GM18507 (cell line): ENCODE measurements around the gene QRFPR.
"Not testable (repeated sequence)": the region's sequence is repeated elsewhere in the genome, so short reads cannot be mapped to it uniquely, and the experiment has no call there.

Source experiments
- DNase-seq: peaks from one replicate; pipeline ENCODE4 v3.0.0; 2011; ENCODE audit warnings: low read depth; ENCODE audit not compliant: insufficient read length; ENCODE audit errors: extremely low spot score
- FAIRE-seq: peaks from 2 replicates; lab custom pipeline; 2011; peaks lifted over from hg19 to GRCh38; lab: Jason Lieb, UNC

Gene QRFPR

GRCh38 chr4:121380776-121381462 is at the start of gene QRFPR:
Gene QRFPR (minus strand): TSS chr4:121381018. CDS start chr4:121380647, 371 bp downstream.
- no peak for FAIRE-seq
- no peak for DNase-seq

DNA sequence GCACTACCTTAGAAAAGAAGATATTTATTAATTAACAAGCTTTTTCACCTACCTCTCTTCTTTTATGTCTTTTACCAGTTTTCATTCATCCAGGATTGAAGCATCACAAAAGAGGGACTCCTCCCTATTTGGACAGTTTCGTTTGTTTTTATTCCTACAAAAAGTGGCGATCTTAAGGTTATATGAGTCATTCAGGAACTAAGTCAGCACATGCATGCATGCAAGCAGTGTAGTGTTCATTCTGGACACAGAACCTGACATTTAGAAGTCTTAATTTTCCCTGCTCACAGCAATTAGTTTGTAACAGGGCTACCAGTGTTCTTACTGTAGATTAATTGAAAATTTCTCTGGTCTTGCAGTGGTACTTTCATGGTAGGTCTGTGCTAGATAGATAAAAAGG is 47.9 kb upstream of the QRFPR start:
- DNase-seq (no peak), FAIRE-seq (no peak)

GRCh38 chr4:121421594-121421993 is 40.8 kb upstream of the QRFPR start:
- FAIRE-seq (no peak), DNase-seq (no peak)

DNA sequence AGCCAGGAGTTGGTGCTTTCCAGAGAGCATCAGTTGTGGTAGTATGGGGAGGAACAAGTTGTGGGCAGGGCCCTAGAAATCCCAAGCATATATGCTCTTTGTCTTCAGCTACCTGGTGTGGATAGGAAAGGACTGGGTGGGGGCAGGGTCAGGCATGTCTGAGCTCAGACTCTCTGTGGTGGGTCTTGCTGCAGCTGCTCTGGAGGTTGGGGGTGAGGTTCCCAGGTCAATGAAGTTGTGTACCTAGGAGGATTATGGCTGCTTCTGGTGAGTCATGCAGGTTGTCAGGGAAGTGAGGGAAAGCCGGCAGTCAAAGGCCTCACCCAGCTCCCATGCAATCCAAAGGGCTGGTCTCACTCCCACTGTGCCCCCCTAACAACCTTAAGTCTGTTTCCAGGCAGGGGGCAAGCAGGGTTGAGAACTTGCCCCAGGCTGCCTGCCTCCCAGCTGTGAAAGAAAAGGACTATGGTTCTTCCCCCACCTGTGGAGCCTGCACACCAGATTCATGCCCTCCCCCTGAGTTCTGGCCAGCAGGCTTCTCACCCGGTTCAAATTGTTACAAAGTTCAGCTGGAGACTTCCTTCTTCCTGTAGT is 30.4 kb upstream of the QRFPR start:
- no peak for DNase-seq

GRCh38 chr4:121408567-121408966 is 27.7 kb upstream of the QRFPR start:
- DNase-seq, FAIRE-seq: not testable (repeated sequence)

More for the DNA sequence above, 30.4 kb upstream of the QRFPR start:
- FAIRE-seq: no peak

- FAIRE-seq (no peak), DNase-seq (no peak)
Measured at GRCh38 chr4:121400632-121401031, 19.8 kb upstream of the QRFPR start.

GRCh38 chr4:121397941-121398601 is 17.3 kb upstream of the QRFPR start:
- DNase-seq (no peak), FAIRE-seq (no peak)

- no peak for DNase-seq
- no peak for FAIRE-seq
Measured at GRCh38 chr4:121397434-121397833, 16.6 kb upstream of the QRFPR start.

- FAIRE-seq (no peak), DNase-seq (no peak)
Measured at GRCh38 chr4:121392426-121393086, 11.7 kb upstream of the QRFPR start.

DNA sequence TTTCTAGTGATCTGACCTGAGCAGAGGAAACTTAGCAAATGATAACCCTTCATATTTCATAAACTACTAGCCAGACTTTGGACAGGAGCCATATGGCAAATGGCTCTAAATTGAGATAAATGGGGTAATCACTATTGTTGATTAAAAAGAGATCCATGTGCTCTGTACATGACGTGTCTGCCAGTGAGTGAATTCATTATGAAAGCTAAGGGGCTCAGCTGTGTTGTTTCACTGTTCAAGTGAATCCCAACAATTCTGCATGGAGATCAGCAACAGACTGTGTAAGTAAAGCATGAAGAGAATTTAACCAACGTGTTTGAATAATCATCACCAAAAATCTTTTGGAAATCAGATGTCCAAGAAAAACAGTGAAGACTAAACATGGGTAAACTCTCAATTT is 9.5 kb upstream of the QRFPR start:
- FAIRE-seq (no peak), DNase-seq (no peak)

DNA sequence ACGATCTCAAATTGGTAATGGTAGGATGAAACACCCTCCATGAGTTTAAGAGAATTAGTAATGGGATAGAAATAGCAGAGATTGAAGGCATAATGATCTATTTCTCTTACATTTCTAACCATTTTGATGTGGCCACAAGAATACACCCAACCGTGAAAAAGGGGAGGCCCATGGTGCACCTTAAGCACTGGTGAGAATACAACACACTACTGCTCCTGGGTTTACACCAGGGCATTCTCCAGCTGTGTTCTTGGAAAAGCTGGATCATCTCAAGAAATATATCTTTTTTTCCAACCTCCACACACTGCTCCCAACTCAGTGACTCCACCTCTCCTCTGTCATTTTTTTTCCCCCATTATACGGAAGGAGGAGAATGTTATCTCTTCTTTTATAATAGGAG is 1.5 kb downstream of the QRFPR start:
- DNase-seq (no peak), FAIRE-seq (no peak)

DNA sequence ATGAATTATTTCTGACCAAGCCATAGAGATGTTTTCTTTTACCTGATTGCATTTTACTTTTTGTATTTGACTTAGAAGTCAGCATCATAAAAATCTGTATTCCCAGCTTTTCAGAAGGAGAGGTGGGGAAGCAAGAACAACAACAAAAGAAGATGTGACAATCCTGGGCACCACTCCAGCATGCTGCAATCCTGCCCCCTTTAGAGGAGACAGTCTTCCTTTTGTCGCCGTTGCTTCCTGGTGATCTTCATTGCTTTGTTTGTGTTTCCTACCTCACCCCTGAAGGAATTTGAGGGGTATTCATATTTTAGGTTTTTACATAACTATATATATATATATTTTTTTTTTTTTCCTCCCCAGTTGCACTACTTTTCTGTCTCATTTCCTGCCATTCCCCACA is 3.7 kb downstream of the QRFPR start:
- DNase-seq: no peak
- FAIRE-seq: no peak

DNA sequence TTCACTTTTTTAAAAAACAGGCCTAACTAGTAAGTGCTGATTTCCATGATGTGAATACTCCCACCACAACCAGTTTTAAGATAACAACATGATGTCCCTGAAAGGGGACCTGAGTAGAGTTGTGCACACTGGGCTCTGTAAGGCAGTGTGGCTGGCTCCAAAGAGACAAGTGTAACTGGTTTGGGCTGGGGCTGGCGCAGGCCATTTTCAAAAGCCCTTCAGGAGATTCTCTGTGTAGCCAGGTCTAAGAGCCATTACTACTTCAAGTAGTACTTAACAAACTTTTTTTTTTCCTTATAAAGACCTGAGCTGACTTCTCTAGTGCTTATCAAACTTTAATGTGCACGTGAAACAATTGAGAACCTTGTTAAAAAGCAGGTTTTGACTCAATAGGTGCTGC is 4.3 kb downstream of the QRFPR start:
- DNase-seq (no peak), FAIRE-seq (no peak)

GRCh38 chr4:121376097-121376496 is 4.7 kb downstream of the QRFPR start:
- no peak for FAIRE-seq
- DNase-seq: no peak

DNA sequence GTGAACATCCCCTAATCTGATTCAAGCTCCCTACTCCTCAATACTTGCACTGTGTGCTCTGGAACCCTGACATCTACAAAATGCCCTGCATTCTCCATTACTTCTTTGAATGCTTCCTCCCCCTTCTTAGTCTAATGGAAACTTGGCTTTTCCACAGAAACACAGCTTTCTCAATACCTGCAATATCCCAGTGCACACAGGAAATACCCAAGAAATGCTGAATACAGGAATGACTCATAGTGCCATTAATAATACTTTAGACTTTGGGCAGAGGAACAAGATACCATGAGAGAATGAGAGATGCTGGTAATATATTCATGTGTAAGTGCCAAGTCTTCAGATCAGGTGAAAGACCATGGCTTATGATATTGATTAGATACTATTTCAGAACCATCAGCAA is 5.6 kb downstream of the QRFPR start:
- no peak for DNase-seq
- FAIRE-seq: no peak

GRCh38 chr4:121373841-121374240 is 7.0 kb downstream of the QRFPR start:
- FAIRE-seq (no peak), DNase-seq (no peak)

DNA sequence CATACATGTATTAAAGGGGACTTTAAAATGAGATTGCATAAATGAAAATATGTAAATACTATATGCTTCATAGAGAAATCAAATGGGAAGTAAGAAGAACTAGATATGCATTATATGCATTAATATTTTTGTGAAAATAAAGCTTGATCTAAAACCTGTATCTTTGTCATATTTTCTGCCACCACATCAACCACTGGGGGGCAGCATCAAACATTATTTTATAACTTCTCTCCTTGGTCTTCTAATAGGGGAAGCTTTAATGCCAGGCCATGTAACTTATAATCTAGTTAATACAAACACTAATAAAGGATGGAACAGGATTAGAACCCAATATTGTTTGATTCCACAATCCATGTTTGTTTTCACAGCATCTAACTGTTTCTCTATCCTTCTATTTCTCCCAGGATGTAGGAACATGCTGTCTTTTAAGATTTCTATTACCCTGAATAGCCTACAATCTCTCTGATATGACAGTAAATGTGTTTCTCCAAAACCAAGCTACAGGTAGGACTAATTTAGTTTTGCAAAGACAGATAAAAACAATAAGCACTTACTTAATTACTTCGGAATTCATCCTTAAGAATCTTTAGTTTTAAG is 10.0 kb downstream of the QRFPR start:
- DNase-seq (no peak), FAIRE-seq (peak; percentile 76)

DNA sequence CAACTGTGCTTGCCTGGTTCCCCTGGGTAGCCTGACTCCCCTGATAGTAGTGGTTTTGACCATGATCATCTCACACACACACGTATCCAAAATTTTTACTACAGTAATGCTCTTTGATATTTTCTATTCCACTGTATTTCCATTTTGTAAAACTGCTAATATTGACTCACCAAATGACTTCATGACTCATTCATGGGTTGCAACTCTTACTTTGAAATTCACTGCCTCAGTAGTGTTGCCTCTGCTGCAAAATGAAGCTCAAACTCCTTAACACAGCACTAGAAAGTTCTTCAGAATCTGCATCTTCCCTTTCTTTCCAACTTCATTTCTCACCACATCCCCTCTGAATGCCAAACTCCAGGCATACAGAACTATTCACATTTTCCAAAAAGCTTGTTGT is 20.3 kb downstream of the QRFPR start:
- FAIRE-seq: no peak
- DNase-seq: no peak

GRCh38 chr4:121358473-121358872 is 22.3 kb downstream of the QRFPR start:
- DNase-seq: no peak

DNA sequence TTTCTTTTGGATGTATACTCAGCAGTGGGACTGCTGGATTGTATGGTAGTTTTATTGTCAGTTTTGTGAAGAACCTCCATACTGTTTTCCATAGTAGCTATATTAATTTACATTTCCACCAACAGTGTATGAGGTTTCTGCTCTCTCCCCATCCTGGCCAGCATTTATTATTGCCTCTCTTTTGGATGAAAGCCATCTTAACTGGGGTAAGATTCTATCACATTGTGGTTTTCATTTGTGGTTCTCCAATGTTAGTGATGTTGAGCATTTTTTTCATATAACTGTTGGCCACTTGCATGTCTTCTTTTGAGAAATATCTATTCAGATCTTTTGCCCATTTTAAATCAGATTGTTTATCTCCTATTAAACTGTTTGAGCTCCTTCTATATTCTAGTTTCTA is 27.6 kb downstream of the QRFPR start:
- DNase-seq (no peak), FAIRE-seq (no peak)

More at GRCh38 chr4:121358473-121358872, 22.3 kb downstream of the QRFPR start:
- FAIRE-seq: no peak
